Right lobe of liver (tissue), 4 donors: ENCODE measurements around the gene ART4.

ENCODE experiments used
- POLR2A ChIP-seq: fragments of 450-650 bp; IDR thresholded peaks from one replicate; pipeline ENCODE4 v1.6.1; 2017; ENCODE audit warnings: antibody characterized with exemption, mild to moderate bottlenecking
- TF ChIP-seq, protein P1 (sequence below), 4 donors: fragments of 200-600 bp in 3 of 4; fragments of 450-650 bp in 1 of 4; IDR thresholded peaks; one replicate each; pipeline versions ENCODE4 v1.5.1 to v1.8.0; 2016 to 2022; ENCODE audit warnings: antibody characterized with exemption in 4 of 4, mild to moderate bottlenecking in 2 of 4
- donor health status: DM: no; HTN: no; CAD: no.
- donor health status: DM: no; HTN: no; CAD: no.
- donor health status: DM: no; HTN: yes; CAD: no.

DNA sequence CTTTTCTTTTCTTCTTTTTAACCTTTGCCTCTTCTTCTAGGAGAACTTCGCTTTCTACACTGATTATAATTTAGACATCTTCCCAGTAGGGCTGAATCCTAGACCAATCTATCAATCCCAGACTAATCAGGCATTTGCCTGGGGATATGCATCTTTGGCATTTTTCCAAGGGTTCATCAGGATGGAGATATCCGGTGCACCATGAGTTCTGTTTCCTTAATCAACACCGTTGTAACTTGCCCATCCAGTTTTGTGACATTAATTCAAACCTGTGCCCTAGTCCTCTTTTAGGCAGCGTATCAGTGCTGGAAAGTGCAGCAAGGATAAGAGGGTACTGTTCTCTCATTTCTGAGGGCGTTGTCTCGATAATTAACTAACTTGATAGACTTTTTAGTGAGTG, 42.9 kb upstream of the ART4 start:
- no peak for TF ChIP-seq POLR2A
- TF ChIP-seq, protein P1, sequence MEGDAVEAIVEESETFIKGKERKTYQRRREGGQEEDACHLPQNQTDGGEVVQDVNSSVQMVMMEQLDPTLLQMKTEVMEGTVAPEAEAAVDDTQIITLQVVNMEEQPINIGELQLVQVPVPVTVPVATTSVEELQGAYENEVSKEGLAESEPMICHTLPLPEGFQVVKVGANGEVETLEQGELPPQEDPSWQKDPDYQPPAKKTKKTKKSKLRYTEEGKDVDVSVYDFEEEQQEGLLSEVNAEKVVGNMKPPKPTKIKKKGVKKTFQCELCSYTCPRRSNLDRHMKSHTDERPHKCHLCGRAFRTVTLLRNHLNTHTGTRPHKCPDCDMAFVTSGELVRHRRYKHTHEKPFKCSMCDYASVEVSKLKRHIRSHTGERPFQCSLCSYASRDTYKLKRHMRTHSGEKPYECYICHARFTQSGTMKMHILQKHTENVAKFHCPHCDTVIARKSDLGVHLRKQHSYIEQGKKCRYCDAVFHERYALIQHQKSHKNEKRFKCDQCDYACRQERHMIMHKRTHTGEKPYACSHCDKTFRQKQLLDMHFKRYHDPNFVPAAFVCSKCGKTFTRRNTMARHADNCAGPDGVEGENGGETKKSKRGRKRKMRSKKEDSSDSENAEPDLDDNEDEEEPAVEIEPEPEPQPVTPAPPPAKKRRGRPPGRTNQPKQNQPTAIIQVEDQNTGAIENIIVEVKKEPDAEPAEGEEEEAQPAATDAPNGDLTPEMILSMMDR (IDR thresholded peaks at IDR 0.05) = no peak
